ENCODE results near the gene FTO.
"Not testable (repeated sequence)": the region's sequence is repeated elsewhere in the genome, so short reads cannot be mapped to it uniquely, and the experiment has no call there.

The FTO gene

DNA sequence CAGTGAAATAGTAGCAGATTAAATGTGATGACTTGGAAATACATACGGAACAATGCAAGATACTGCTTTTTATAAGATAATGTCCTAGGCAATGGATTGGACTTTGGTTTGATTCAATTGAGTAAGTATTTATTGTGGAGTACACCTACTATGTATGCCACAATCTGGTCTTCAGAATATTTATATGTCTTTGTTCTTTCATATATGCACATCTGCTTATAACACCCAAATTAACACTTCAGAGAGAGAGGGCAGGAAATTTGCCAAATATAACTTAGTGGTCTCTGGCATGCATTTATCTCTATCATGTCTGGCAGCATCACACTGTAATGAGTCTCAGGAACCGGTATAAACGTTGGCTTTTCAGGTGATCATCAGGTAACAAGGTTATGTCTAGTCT lies 17.2 kb upstream of the FTO start:
- H3K4me3 ChIP-seq (replicated peaks in 1 of 2; ENCODE audit: low read depth in 2 of 2, low read length in 2 of 2), result no peak overlapping the region
- TF ChIP-seq, protein P1, sequence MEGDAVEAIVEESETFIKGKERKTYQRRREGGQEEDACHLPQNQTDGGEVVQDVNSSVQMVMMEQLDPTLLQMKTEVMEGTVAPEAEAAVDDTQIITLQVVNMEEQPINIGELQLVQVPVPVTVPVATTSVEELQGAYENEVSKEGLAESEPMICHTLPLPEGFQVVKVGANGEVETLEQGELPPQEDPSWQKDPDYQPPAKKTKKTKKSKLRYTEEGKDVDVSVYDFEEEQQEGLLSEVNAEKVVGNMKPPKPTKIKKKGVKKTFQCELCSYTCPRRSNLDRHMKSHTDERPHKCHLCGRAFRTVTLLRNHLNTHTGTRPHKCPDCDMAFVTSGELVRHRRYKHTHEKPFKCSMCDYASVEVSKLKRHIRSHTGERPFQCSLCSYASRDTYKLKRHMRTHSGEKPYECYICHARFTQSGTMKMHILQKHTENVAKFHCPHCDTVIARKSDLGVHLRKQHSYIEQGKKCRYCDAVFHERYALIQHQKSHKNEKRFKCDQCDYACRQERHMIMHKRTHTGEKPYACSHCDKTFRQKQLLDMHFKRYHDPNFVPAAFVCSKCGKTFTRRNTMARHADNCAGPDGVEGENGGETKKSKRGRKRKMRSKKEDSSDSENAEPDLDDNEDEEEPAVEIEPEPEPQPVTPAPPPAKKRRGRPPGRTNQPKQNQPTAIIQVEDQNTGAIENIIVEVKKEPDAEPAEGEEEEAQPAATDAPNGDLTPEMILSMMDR (IDR thresholded peaks at IDR 0.05; ENCODE audit: low read depth, low read length), result no peak
- no peak for DNase-seq (ENCODE audit: low read depth in 2 of 2)

- DNase-seq (ENCODE audit: low read depth in 2 of 2), result peak in 1 of 2 donors; percentile 14
- TF ChIP-seq, protein P1 (IDR thresholded peaks at IDR 0.05; ENCODE audit: low read depth, low read length), result no peak
- no peak overlapping the region for H3K4me3 ChIP-seq (replicated peaks in 1 of 2; ENCODE audit: low read depth in 2 of 2, low read length in 2 of 2)
Measured at GRCh38 chr16:53689636-53690035, 14.3 kb upstream of the FTO start.

- TF ChIP-seq, protein P1 (IDR thresholded peaks at IDR 0.05; ENCODE audit: low read depth, low read length), result no peak
- no peak overlapping the region for H3K4me3 ChIP-seq (replicated peaks in 1 of 2; ENCODE audit: low read depth in 2 of 2, low read length in 2 of 2)
- no peak for DNase-seq (ENCODE audit: low read depth in 2 of 2)
Measured at GRCh38 chr16:53690771-53691170, 13.2 kb upstream of the FTO start.

- DNase-seq (ENCODE audit: low read depth in 2 of 2), result peak; percentile 22 to 44
- TF ChIP-seq, protein P1 (IDR thresholded peaks at IDR 0.05; ENCODE audit: low read depth, low read length), result no peak
- no peak overlapping the region for H3K4me3 ChIP-seq (replicated peaks in 1 of 2; ENCODE audit: low read depth in 2 of 2, low read length in 2 of 2)
Measured at GRCh38 chr16:53692146-53692545, 11.8 kb upstream of the FTO start.

DNA sequence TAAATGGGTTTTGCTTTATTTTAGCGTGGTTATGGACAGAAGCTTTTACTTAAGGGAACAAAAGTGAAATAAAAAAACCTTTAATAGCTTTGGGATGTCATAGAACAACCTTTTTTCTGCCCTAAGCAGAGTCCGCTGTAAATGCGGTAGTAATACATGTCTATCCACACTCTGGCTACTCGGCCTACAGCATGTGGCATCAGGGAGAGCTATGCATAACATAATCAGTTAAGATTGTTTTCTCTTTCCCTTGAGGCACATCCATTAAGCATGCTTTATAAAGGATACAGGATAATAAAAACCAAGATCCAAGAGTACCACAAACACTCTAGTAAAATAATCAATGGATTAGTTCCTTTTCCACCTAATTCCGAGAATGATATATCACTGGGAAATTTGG lies 10.6 kb upstream of the FTO start:
- TF ChIP-seq, protein P1 (IDR thresholded peaks at IDR 0.05; ENCODE audit: low read depth, low read length), result no peak
- no peak overlapping the region for H3K4me3 ChIP-seq (replicated peaks in 1 of 2; ENCODE audit: low read depth in 2 of 2, low read length in 2 of 2)
- DNase-seq (ENCODE audit: low read depth in 2 of 2), result no peak

- TF ChIP-seq, protein P1 (IDR thresholded peaks at IDR 0.05; ENCODE audit: low read depth, low read length), result no peak
- peak in 1 of 2 donors; percentile 81 for DNase-seq (ENCODE audit: low read depth in 2 of 2)
- no peak overlapping the region for H3K4me3 ChIP-seq (replicated peaks in 1 of 2; ENCODE audit: low read depth in 2 of 2, low read length in 2 of 2)
Measured at GRCh38 chr16:53695070-53695469, 8.9 kb upstream of the FTO start.

DNA sequence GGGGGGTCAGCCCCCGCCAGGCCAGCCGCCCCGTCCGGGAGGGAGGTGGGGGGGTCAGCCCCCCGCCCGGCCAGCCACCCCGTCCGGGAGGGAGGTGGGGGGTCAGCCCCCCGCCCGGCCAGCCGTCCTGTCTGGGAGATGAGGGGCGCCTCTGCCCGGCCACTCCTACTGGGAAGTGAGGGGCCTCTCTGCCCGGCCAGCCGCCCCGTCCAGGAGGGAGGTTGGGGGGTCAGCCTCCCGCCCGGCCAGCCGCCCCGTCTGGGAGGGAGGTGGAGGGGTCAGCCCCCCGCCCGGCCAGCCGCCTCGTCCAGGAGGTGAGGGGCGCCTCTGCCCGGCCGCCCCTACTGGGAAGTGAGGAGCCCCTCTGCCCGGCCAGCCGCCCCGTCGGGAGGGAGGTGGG lies 5.7 kb upstream of the FTO start:
- H3K4me3 ChIP-seq (replicated peaks in 1 of 2; ENCODE audit: low read depth in 2 of 2, low read length in 2 of 2); DNase-seq (ENCODE audit: low read depth in 2 of 2): not testable (repeated sequence)
